Left lung (tissue), 10 donors: Measurements from ENCODE around the gene RESP18. TPM values are rescaled to one million over a fixed set of nuclear protein-coding genes. Genes with fewer than 3 reads are reported as not detected.

ENCODE experiments used
- ATAC-seq: fragments of 200-7000 bp; cut with Tn5 transposase; one replicate; pipeline ENCODE4 v1.9.1; 2020; ENCODE audit warnings: moderate library complexity
- DNase-seq, 4 donors: peaks; one replicate each; pipeline ENCODE4 v3.0.0-alpha.2; 2013 to 2020
- H3K27ac ChIP-seq, 2 donors: fragments of 200-600 bp; sonication (generic) in 1 of 2; one replicate each; pipeline versions ENCODE4 v1.5.0 to v1.8.0; 2020 to 2021
- H3K27me3 ChIP-seq, 2 donors: fragments of 200-600 bp; sonication (generic) in 1 of 2; one replicate each; pipeline versions ENCODE4 v1.5.0 to v1.8.0; 2020 to 2021
- H3K36me3 ChIP-seq, 2 donors: fragments of 200-600 bp; sonication (generic) in 1 of 2; one replicate each; pipeline versions ENCODE4 v1.5.0 to v1.8.0; 2020 to 2021
- H3K4me1 ChIP-seq, 2 donors: fragments of 200-600 bp; one replicate each; pipeline ENCODE4 v1.8.0; 2021
- H3K4me3 ChIP-seq, 2 donors: fragments of 200-600 bp; sonication (generic) in 1 of 2; one replicate each; pipeline versions ENCODE4 v1.5.0 to v1.8.0; 2020 to 2021; ENCODE audit warnings: mild to moderate bottlenecking in 1 of 2
- H3K9me3 ChIP-seq, 2 donors: fragments of 200-600 bp; sonication (generic) in 1 of 2; one replicate each; pipeline versions ENCODE4 v1.5.0 to v1.8.0; 2020 to 2021
- CTCF ChIP-seq, 2 donors: fragments of 200-600 bp; sonication (generic) in 1 of 2; IDR thresholded peaks; one replicate each; pipeline versions ENCODE4 v1.5.0 to v1.8.0; 2021; ENCODE audit warnings: antibody characterized with exemption in 2 of 2
- intact Hi-C, 2 donors: fragments of 100-400 bp; cut with DNase I; formaldehyde crosslinking; loops; one replicate each; pipeline versions ENCODE4 v1.11.2 to v1.14.2; 2022
- polyA plus RNA-seq, 6 donors: library from polyadenylated mRNA; unstranded; fragments of 120-200 nt; gene quantifications; one replicate each; pipeline ENCODE4 v1.2.1, GENCODE V29; 2013; ENCODE audit not compliant: insufficient read length in 6 of 6
- total RNA-seq, 2 donors: library from RNA; stranded (reverse); fragmentation: NEBNext Ultra II Directional; extraction: Animal tissue kit (Norgen Biotek cat#: 25700); gene quantifications; one replicate each; pipeline ENCODE4 v1.2.1, GENCODE V29; 2021
- donor health status: DM: no; HTN: yes; CAD: no.
- donor health status: DM: no; HTN: no; CAD: no.

Gene RESP18
- total and polyA plus RNA-seq, 8 donors = not detected

- no peak within 1 kb of the TSS for H3K4me3 ChIP-seq
- H3K27me3 ChIP-seq = peaks cover 29 to 76% of the 10 kb centered on the region in 2 donors
- H3K4me1 ChIP-seq = no peaks in the 10 kb centered on the region
- H3K9me3 ChIP-seq = no peaks in the 10 kb centered on the region
- intact Hi-C loops = loop anchor here in 1 of 2 donors (10.0 kb wide), 1 partner anchor 254 kb away; no protein-coding TSS in a partner anchor
- ATAC-seq = no peak
- peak in 1 of 4 donors; percentile 69 for DNase-seq
- H3K27ac ChIP-seq = no peak within 1 kb of the TSS
- no peaks in the 10 kb centered on the region for H3K36me3 ChIP-seq
- TF ChIP-seq CTCF (IDR thresholded peaks at IDR 0.05) = no peak
Observed at GRCh38 chr2:219309278-219309677, 23.3 kb downstream of the RESP18 start, which contains the start of gene PTPRN. Gene PTPRN (minus strand): TSS chr2:219309401. CDS start chr2:219309332, 69 bp downstream.

GRCh38 chr2:219308142-219309101, 24.1 kb downstream of the RESP18 start:
- Histone ChIP-seq H3K9me3 (no peaks in the 10 kb centered on the region), H3K4me3 (no peak overlapping the region), H3K4me1 (no peaks in the 10 kb centered on the region), H3K27me3 (peaks cover 29 to 83% of the 10 kb centered on the region in 2 donors), H3K36me3 (no peaks in the 10 kb centered on the region), H3K27ac (no peak overlapping the region)
- intact Hi-C loops = loop anchor here in 1 of 2 donors (10.0 kb wide), 1 partner anchor 254 kb away; no protein-coding TSS in a partner anchor
- ATAC-seq = peak; percentile 93
- no peak for TF ChIP-seq CTCF (IDR thresholded peaks at IDR 0.05)
- DNase-seq = peak in 3 of 4 donors; percentile 61 to 88 (median 73)

- no peak for DNase-seq
- Histone ChIP-seq H3K4me3 (no peak overlapping the region), H3K27ac (no peak overlapping the region), H3K27me3 (peaks cover 28 to 88% of the 10 kb centered on the region in 2 donors), H3K9me3 (no peaks in the 10 kb centered on the region), H3K36me3 (no peaks in the 10 kb centered on the region), H3K4me1 (no peaks in the 10 kb centered on the region)
- TF ChIP-seq CTCF (IDR thresholded peaks at IDR 0.05) = no peak
- intact Hi-C loops = loop anchor here in 1 of 2 donors (10.0 kb wide), 1 partner anchor 251 kb away; no protein-coding TSS in a partner anchor
- ATAC-seq = no peak
Observed at GRCh38 chr2:219306047-219306446, 26.5 kb downstream of the RESP18 start.

GRCh38 chr2:219304223-219304622, 28.3 kb downstream of the RESP18 start:
- H3K36me3 ChIP-seq = no peaks in the 10 kb centered on the region
- no peak for TF ChIP-seq CTCF (IDR thresholded peaks at IDR 0.05)
- DNase-seq (no peak), ATAC-seq (no peak)
- no peak overlapping the region for H3K4me3 ChIP-seq
- H3K27me3 ChIP-seq = peaks cover 9 to 88% of the 10 kb centered on the region in 2 donors
- H3K27ac ChIP-seq = no peak overlapping the region
- intact Hi-C loops = loop anchor here in 1 of 2 donors (10.0 kb wide), 1 partner anchor 249 kb away; no protein-coding TSS in a partner anchor
- no peaks in the 10 kb centered on the region for H3K4me1 ChIP-seq
- H3K9me3 ChIP-seq = no peaks in the 10 kb centered on the region
